Superior temporal gyrus (tissue), 1 donor: ENCODE data around the gene CACNA1S.
A peak's percentile ranks its signal among the peaks of the same experiment; 100 is the strongest.

ENCODE experiments used
- DNase-seq: peaks from one replicate; pipeline ENCODE4 v3.0.0-alpha.2; 2016; ENCODE audit errors: extremely low spot score

Gene CACNA1S

DNA sequence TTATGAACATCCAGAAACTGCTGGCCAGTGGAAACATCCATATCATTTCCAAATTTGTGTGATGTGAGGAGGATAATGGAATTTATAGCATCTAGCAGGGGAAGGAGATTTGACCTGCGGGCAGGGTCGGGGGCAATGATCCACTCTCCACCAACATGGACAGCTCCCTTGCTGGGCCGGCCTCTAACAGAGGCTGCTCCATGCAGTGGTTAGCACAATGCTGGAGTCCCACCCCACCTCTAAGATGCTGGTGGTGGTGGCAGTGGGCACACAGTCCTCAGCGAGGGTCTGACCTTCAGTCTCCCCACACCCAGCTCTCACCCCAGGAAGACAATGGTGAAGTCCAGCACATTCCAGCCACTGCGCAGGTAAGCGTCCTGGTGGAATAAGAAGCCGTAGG is 18.7 kb downstream of the CACNA1S start:
- DNase-seq: no peak

DNA sequence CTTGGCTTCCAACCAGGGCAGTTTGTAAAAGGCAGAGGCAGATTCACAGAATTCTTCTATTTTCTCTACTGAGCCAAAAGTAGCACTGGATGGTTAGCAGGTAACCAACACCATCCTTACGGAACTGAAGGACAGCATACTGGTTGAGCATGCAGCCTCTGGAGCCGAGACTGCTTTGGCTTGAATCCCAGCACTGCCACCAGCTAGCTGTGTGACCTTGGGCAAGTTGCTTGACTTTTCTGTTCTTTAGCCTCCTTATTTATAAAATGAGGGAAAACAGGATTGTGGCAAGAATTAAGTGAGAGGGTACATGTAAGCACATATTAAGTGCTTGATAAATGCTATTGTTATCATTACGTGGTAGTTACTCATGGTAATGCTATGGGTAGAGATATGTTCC is 19.5 kb downstream of the CACNA1S start:
- DNase-seq: no peak

DNA sequence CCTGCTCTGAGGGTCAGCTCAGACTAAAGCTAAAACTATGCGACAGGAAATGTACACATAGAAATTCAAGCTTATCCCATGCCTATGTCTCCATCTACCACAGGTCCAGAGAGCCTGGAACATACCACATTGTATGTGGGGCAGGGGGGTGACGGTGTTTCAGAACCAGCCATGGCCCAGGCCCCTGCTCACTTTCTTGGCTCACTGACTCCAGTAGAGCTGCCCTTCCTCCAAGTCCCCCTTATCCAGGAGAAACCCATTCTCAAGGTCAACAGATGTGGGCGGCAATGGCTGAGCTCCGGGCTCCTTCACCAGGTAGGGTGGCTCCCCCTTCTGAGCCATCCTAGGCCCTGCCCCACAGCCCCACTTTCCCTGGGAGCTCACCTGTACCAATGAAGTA is 21.0 kb downstream of the CACNA1S start:
- DNase-seq: no peak

DNA sequence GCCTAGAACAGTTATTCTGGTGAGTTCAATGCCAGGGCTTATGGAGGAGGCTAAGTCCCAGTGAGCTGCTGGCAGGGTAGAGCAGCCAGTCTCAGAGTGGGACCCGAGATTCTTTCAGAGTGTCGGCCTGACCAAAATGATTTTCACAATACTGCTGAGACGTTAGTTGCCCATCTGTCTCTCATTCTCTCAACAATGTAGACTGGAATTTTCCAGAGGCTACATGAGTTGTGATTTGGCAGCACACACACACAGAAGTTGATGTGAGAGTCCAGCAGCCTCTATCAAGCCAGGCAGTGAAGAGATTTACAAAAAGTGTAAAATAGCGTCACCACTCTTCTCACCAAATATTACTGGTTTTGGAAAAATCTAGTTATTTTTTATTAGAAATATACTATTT is 21.7 kb downstream of the CACNA1S start:
- DNase-seq: no peak

DNA sequence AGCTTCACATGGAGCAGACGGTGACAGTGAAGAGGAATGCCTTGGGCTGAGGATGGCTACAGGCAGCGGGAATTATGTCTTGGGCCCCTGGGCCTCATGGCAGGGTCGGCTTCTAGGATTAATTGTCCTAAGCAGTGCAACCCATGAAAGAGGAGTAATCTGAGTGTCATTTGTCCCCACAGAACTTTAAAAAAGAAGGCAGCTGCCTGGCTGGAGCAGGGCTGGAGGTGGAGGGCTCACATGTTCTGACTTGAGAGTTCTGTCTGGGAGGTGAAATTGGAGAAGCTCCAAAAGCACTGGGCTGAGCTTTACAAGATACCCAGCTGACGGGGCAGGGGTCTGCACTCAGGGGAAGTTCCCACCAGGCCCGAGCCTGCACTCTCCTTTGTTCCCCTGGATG is 22.6 kb downstream of the CACNA1S start:
- no peak for DNase-seq

DNA sequence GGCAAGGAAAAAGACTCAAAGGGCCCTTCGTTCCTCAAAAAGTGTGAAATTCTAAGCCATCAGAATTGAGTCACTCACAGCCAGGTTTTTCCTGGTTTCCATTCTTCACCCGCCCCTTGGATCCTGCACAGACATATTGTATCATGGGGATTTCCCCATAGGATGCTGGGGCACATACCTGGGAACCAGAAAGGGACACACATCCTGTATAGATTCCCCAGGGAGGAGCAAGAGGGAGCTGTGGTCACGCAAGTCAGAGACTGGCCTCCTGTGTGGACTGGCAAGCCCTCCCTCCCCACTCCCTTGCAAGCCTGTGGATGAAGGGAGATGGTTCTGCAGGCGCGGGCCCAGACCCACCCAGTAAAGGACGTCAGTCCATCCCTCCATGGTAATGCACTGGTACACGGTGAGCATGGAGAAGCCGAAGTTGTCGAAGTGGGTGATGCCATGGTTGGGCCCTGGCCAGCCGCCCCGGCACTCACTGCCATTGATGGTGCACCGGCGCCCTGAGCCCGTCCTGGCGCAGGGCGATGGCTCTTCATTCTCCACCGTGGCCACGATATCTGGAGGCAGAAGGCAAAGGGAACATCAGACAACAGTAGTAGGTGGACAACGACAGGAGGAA is 23.2 kb downstream of the CACNA1S start:
- no peak for DNase-seq

DNA sequence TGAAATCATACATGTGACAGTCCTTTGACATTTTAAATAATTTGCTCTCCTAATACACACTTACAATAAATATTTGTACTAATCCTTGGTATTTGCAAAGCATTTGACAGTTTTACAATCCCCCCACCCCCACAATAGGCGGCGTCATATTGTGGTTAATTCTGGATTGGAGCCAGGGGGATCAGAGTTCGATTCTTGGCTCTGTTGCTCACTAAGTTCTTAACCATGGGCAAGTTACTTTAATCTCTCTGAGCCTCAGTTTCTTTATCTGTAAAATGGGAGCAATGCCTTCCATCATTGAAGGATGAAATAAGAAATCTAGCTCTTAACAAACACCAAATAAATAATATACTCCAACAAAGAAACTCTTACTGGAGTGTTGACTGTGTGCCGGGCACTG is 23.8 kb downstream of the CACNA1S start:
- DNase-seq: no peak

DNA sequence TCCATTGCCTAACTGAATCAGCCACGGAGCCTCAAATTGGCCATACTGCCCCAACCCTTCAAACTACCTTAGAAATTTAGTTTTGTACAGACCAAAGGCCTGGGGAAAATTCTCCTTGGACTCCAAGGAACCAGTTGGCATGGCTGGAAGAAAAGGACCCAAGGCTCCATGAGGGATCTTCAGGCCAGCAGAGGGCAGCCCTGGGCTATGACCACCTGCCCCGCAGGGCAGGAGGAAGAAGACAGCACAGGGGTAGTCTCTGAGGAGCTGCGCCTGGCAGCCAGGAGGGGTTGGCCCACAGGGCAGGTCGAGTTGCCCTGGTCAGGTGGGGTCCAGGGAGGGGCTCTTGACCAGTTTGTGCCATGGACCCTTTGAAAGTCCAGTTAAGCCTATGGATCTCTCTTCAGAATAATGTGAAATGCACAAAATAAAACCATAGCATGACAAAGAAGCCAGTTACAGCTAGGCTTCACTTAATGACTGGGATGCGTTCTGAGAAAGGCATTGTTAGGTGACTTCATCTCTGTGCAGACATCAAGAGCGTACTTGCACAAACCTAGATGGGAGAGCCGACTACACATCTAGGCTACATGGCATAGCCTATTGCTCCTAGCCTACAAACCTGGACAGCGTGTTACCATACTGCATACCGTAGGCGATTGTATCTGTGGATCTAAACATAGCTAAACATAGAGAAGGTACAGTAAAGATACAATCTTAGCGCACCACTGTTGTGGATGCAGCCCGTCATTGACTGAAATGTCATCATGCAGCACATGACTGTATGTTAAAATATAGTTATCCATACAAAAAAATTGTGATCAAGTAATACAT is 26.1 kb downstream of the CACNA1S start:
- DNase-seq: peak; percentile 53

DNA sequence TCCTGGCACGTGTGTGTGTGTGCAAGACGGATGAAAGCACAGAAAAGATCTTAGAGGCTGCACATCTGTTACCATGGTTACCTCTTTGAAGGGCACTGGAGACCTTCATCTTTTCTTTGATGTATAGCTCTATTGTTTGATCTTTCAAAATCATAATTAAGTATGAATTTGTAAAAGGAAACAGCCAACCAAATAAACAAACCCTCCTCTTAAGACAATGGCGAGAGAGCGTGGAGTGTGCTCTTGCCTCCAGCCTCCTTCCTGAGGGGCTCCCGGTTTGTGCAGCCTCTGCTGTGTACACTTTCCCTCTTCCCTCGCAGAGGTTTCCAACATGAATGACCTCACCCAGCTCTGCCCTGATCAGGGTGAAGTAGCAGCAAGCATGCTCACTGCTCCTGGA is 27.9 kb downstream of the CACNA1S start:
- DNase-seq: no peak

DNA sequence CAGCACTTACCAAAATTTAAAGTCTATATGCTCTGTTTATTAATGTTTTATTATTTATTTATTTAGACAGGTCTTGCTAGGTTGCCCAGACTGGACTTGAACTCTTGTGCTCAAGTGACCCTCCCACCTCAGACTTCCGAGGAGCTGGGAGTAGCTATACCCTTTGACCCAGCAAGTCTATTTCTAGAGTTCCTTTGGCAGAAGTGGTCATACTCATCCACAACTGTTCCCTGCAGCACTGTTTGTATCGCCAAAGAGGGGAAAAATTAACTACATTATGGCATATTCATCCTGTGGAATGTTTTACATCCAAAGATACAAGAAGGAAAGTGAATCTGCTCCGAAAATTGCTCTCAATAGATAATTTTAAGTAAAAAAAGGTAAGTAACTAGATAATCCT is 28.5 kb downstream of the CACNA1S start:
- DNase-seq: no peak

DNA sequence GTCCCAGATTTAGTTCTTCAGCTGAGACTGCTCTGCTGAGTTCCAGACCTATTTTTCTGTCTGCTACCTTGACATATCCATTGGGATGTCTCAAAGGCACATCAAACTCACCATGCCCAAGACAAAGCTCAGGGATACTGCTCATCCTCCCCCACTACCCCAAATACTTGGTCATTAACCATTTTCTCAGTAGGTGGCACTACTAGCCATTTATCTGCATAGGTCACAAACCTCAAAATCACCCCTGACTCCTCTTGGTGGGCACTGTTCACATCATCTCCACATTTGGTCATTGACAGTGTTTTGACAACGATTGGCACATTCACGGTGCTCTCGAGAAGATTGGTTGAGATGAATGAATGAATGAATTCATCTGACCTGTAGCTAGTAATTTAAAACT is 32.1 kb downstream of the CACNA1S start:
- DNase-seq: no peak

DNA sequence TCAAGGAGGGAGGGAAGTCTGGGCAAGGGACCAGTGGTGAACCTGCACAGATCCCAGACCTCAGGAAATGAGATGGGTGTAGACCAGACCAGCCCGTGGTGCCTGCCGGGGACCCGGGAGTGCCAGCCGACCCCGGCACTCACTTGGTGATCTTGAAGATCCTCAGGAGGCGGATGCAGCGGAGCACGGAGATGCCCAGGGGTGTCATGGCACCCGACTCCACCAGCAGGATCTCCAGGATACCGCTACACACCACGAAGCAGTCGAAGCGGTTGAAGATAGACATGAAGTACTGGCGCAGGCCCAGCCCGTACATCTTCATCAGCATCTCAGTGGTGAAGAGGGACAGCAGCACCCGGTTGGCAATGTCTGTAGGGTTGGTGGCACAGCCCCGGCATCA is 34.5 kb downstream of the CACNA1S start:
- no peak for DNase-seq

DNA sequence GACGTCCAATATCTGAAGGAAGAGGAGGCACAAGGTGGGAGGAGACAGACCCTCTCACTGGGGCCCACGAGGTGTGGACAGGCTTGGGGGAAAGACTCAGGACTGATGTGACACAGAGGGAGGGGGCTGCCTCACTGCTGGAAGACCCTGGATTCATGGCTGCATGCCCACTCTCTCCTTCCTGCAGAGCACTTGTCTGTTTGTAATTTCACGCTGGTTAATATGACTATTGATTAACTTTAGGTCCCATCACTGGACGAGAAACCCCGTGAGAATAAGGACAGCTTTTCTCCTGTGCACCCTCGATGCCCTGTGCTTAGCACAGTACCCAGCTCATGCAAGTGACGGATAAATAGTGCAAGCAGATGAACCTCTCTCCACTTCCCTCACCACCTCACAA is 35.1 kb downstream of the CACNA1S start:
- no peak for DNase-seq

DNA sequence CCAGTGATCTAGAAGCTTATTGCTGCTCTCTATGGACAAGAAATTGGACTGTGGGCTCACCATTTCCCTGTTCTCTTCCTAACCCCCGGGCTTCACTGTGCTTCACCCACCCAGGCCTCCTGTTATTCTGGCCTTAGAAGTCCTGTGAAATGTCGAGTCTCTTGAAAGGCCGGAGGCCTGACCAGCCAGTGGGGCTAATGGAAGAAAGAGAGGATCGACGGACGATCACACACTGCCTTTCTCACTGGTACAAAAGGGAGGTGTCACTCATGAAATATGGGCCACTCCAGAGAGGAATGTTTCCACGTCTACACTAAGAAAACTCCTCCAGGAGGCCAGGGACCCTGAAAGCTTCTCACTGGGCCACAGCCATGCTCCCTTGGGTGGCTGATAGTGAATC is 36.1 kb downstream of the CACNA1S start:
- DNase-seq: no peak

DNA sequence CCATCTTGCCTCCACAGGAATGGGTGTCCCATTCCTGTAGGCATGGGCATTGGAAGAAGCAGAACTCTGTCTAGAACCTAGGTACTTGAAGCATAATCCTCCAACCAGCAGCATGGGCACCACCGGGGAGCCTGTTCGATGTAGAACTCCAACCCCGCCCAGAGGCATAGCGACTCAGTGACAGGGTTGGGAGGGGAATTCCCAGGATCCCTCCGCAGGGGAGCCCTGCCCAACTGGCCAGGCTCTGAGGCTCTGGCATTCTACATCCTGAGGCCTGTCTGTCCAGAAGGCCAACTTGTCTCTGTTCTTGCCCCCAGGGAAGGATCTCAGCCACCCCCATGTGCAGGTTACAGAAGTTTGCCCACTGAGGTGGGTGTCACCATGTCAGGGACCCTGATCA is 38.2 kb downstream of the CACNA1S start:
- DNase-seq: no peak

DNA sequence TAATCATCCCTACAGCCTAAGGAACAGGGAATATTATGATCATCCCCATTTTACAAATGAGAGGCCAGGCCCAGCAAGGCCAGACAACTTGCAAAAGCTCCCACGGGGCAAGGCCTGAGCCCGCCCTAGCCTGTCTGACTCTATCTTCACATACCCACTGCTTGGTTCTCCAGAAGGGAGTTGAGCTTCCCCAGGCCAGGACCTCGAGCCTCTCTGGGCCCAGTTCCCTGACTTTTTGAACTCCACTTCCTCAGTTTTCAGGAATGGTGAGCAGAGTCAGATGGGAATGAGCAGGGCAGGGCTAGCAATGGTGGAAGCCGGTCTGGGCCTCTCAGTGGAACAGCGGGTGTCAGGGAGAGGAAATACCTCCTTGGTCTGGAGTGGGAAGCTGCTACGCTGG is 39.3 kb downstream of the CACNA1S start:
- no peak for DNase-seq

DNA sequence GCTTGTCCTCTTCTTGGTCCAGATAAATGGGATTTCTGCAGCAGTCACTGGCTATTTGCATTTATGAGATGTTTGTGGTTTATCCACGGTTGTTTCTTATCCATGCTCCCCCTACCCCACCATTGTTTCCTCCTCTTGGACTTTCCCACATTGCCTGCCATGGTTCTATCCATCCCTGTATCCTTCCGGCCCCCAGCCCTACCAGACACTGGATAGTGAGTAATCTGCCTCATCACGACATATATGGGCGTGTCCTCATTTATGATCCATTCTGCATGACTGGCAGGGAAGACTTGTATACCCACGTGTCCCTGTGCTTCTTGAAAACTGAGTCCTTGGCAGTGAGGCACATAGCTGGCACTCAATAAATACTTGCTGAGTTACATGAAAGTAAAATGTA is 40.1 kb downstream of the CACNA1S start:
- DNase-seq: no peak

DNA sequence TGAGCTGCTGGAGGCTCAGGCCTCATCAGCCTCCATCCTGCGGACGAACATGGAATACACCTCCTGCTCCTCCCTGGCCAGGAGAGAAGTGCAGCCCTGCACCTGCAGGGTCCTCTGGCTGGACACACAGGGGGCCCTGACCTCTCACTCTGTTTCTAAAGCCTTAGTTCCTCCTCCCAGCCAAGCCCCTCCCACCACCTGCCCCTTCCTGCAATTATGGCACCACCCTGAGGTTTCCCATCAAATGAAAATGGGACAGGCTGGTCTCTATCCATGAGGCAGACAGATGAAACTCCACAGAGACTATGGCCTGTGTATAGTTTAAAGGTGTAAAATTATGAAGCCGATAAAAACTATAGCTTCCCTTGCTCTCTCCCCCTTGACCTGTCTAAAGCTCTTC is 42.6 kb downstream of the CACNA1S start:
- no peak for DNase-seq

DNA sequence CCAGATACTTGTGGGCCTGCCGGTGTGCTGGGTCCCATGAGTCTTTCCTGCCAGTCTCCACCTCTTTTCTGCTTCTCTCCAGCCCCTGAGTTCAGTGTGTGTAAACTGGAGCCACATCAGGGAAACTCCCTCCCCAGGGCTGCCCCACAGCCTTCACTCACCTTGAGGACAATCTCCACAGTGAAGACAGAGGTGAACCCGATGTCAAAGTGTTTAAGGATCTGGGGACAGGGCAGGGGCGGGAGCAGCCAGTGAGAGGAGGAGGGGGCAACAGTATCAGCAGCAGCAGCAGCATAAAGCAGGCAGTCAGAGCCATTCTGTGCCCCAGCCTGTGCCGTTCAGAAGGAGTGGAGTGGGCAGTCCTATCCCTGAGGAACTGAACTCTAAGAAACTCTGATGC is 43.2 kb downstream of the CACNA1S start:
- DNase-seq: no peak

DNA sequence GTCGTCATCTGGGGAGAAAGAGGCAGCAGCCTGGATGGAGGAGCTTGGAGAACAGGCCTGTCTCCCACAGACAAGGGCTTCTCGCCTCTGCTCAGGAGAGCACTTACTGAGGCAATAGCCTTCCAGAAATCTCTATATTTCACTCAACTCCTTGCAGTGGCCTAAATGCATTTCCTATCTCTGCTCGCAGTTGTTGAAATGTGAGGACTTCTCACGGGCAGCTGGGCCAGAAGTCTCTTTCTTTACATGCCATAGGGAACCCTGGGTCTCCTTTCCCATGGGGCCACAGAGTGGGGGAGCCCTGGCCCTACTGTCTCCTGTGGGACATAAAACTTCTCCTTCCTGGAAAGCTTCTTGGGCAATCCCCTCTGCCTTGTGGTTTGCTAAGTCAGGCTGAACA is 45.2 kb downstream of the CACNA1S start:
- no peak for DNase-seq

DNA sequence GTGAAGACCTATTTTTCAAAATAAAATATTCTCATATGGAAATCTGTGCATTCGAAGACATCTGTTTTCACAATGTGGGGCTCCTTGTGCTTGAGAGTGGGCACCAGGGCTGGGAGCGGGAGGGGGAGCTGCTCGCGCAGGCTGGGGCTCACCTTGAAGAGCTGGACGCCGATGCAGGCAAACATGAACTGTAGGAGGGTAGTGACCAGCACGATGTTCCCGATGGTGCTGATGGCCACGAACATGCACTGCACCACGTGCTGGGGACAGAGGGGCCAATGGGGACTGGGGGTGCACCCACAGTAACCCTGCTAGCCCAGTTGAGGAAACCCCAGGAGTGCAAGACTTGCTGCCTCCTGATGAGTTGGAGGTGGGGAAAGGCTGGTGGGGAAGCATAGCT is 46.5 kb downstream of the CACNA1S start:
- no peak for DNase-seq

DNA sequence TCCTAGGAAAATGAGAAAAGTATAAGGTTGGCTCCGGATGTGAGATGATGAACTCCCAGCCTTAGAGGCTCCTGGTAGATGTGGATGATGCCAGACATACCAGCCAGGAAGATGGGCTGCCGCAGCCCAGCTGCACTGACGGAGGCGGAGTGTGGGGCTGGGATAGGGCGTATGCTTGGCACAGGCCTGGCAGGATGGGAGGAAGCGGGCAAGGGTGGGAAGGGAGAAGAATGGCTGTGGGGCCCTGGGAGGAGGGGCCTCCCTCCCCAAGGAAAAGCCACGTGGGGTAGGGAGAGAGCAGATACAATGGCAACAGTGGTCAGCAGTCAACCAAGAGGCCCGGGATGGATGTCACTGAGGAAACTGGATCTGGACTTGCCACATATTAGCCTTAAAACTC is 47.4 kb downstream of the CACNA1S start:
- no peak for DNase-seq

DNA sequence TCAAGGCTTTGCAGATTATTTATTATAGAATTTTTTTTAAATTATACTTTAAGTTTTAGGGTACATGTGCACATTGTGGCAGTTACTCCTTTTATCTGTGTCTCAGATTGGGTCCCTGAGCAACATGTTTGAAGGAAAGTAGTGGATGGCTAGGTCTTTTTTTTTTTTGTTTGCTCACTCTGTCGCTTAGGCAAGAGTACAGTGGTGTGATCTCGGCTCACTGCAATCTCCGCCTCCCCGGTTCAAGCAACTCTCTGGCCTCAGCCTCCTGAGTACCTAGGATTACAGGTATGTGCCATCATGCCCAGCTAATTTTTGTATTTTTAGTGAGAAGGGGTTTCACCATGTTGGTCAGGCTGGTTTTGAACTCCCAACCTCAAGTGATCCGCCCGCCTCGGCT is 49.1 kb downstream of the CACNA1S start:
- DNase-seq: no peak
